Umbilical cord (tissue), 2 donors: ENCODE measurements around the gene CCDC134. TPM values are rescaled to one million over a fixed set of nuclear protein-coding genes. Genes with fewer than 3 reads are reported as not detected.

ENCODE experiments used
- DNase-seq: peaks from one replicate; pipeline ENCODE4 v3.0.0-alpha.2; 2015; ENCODE audit warnings: low spot score
- total RNA-seq: library from RNA; depleted of rRNA; stranded (reverse); fragments of >200 nt; gene quantifications from one replicate; pipeline ENCODE4 v1.2.3, GENCODE V29; 2014; ENCODE audit warnings: low replicate concordance; ENCODE audit not compliant: insufficient read depth

The CCDC134 gene
- total RNA-seq, result 7.5 TPM

DNA sequence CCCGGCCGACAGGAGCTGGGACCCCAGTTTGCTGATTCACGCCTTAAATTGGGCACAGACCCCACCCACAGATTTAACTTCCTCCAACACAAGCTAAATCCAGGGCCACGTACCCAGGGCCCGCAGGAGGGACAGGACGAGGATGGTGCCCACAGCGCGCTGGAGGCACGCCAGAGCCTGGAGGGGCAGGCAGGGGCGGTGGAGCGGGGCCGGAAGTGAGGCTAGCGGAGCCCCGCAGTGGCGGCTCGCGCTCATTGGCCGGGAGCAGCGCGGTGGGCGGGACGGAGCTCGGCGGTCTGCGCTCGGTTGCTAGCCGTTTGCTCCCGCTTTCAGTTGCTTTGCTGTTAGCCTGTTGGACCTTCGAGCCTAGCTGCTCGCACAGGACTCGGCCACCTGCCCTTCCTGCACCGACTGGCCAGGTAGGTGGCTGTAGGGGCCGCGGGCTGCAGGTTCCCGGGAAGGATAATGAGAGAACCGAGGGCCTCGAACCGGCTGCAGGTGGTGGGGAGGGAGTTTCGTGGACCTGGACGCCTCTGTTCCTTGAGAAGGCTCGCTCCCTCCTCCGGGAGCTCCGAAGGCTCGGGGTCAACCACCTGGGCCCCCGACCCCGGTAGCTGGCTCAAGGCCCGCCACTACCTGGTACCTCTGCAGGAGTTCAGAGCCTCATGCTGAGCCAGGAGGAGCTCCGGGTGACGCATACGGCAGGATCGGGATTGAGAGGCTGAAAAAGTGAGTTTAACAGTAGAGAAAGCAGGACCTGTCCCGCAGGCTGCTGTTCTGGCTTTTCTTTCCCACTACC lies at the start of gene CCDC134:
Gene CCDC134 (plus strand): TSS at position 332 of the 799 bp plus-strand sequence. CDS start 8,212 bp downstream, outside the sequence.
- DNase-seq, result peak; percentile 93

DNA sequence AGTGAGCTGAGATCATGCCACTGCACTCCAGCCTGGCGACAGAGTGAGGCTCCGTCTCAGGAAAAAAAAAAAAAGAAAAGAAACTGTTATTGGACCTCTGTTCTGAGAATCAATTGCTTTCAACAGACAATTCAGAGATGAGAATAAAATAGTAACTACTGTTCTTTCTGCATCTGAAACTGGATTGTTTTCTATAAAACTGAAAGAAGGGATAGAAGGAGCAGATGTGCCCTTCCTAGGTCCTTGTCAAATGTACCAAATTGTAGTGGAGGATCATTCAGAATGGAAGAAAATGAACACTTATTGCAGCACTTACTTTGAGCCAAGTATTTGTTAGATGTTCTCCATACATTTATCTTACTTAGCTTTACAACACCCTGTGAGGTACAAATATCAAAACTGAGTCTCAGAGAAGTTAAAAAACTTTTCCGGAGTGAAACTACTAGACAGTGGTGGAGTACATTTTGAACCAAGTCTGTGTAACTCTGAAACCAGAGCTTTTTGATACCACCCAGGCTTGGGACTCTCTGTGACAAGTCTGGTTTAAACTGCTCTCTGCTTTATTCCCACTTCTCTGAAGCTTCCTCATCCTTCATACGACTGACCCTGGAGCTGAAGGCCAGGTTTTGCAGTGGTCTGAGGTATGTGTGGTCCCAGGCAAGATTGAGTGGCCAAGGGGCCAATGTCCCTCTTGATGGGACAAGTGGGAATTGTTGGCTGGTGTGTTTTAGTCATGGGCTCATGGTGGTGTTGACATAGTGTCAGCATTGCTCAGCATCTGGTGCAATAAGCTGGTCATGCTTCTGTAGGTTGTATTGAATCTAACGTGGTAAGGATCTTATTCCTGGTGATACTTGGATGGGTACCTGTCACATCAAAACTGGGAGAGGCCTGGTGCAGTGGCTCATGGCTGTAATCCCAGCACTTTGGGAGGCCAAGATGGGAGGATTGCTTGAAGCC lies 48.2 kb upstream of the CCDC134 start:
- no peak for DNase-seq

DNA sequence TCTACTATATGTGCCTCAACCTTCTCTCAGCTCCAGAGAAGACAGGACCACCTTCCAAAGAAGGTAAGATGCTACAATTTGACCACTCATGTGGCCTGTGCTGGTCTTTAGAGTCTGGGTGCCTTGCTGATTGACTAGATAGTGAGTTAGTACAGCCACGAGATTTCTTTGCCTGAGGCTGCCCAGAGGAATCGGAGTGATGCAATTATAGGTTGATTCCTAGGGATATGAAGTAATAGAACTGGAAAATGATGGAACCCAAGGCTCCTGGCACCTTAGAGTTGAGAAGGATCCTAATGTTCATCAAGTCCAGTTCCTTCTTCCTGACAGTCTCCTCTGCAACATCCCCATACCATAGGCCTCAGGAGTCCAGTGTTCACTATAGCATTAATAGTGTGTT lies 46.5 kb upstream of the CCDC134 start:
- DNase-seq, result no peak

DNA sequence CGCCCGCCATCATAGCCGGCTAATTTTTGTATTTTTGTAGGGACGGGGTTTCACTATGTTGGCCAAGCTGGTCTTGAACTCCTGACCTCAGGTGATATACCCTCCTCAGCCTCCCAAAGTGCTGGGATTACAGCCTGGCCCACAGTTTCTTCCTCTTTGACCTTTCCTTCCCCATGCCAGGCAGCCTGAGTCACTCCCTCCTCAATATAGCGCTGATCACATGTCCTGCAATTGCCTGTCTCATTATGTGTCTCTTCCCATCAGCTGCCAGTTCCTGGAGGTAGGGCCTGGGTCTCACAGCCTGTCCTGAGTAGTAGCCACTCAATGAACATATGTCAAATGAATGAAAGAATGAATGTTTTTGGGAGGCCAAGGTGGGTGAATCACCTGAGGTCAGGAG lies 43.0 kb upstream of the CCDC134 start:
- no peak for DNase-seq

DNA sequence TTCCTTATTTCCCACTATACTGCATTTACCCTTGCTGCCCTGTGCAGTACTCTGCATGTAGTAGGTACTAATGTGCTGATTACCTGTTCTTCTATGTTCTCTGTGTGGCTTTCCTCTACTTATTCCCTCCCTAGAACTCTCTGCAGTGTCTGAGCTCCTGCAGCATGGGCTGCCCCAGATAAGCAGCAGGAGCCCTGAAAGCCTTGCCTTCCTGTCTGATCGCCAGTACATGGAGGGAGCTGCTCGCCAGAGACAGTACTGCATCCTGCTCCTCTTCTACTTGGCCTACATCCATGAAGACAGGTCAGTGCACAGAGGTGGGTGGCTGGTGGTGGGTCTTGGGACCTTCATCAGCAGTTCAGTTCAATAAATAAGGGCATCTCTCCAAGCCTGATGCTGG lies 42.2 kb upstream of the CCDC134 start:
- DNase-seq, result no peak

DNA sequence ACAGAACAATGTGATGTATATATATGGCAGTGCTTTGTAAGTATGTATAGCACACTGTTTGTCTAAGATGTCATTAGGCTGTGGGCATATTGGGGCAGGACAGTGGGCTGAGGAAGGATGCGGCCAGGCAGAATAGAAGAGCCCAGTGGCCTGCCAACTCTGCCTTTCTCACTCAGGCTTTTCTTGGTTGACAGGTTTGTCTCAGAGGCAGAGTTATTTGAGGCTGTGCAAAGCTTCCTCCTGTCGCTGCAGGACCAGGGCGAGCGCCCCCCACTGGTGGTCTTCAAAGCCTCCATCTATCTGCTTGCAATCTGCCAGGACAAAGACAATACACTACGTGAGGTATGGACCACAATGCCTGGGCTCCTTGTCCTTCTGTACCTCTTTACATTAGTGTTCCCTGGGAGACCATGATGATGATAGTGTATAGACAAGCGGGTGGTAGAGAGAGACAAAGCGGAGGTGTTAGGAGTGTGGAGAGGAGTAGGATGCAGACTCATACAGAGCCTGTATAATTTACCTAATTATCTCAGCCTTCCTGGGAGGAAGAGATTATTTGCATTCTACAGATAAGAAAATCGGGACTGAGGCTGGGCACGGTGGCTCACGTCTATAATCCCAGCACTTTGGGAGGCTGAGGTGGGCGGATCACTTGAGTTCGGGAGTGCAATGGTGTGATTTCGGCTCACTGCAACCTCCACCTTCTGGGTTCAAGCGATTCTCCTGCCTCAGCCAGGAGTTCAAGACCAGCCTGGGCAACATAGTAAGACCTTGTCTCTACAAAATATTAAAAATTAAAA lies 37.3 kb upstream of the CCDC134 start:
- DNase-seq, result no peak

- DNase-seq, result no peak
Observed at GRCh38 chr22:41766476-41766875, 34.0 kb upstream of the CCDC134 start.

GRCh38 chr22:41768430-41768829 lies 32.0 kb upstream of the CCDC134 start:
- no peak for DNase-seq

DNA sequence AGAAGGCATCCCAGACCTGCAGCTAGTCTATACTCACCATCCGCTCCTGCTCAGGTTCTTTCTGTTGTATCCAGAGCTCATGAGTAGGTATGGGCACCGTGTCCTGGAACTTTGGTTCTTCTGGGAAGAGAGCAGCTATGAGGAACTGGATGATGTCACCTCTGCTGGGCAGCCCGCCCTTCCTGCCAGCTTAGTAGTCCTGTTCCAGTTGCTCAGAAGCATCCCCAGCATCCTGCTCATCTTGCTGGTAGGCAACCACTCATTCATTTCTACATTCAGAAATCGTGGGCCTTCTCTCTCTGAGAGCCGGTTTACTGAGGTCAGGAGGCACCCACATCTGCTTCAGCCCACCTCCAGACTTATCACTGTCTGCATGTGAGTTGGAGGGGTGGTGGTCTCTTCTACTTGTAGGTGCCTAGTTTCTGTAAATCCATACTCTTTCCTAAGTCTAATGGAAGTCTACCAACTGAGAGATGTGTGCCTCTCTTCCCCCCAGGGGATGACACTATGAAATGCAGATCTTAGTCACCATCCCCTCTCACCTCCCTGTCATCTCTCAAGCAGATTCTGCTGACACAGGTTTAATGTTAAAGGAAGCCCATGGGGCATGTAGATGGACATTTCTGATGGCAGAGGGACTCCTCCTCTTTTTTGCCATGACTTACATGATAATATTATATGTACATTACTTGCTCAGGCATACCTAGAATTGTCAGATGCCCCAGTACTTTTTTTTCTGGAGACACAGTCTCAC lies 29.6 kb upstream of the CCDC134 start:
- no peak for DNase-seq

DNA sequence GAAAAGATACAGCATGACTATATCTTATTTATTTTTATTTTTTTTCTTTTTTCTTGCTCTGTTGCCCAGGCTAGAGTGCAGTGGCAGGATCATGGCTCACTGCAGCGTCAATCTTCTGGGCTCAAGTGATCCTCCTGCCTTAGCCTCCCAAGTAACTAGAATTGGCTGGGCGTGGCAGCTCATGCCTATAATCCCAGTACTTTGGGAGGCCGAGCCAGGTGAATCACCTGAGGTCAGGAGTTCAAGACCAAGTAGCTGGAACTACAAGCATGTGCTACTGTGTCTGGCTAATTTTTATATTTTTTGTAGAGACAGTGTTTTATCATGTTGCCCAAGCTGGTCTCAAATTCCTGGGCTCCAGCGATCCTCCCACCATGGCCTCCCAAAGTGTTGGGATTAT lies 28.3 kb upstream of the CCDC134 start:
- no peak for DNase-seq

DNA sequence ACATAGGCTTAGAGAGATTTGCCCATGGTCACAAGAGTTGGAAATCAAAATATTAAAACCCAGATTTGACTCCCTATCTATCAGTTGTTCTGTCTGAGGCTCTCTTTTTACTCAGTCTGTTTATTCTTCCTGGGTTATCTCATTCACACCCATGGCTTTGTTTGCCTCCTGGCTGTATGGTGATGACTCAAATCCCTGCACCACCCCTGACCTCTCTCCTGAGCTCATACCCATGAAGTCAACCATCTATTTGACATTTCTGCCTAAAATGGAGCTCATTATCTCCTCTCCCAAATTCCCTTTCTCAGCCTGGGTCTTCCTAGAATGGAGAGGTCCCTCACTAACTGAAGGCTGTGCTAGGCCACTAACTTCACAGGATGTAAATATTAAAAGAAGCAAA lies 27.8 kb upstream of the CCDC134 start:
- no peak for DNase-seq

DNA sequence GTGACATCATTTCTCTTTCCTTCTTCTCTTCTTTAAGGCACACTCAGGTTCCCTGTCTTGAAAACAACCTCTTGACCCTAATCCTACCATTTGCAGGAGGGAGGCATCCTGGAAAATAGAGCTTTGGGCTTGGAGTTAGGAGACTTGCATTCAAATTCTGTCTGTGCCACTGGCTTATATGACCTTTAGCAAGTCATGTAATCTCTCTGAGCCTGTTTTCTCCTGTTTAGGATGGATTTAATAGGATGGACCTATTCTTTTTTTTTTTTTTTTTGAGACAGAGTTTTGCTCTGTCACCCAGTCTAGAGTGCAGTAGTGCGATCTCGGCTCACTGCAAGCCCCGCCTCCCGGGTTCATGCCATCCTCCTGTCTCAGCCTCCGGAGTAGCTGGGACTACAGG lies 25.1 kb upstream of the CCDC134 start:
- DNase-seq, result no peak

GRCh38 chr22:41775976-41776375 lies 24.5 kb upstream of the CCDC134 start:
- DNase-seq, result no peak

- no peak for DNase-seq
Observed at GRCh38 chr22:41776381-41776780, 24.1 kb upstream of the CCDC134 start.

GRCh38 chr22:41777749-41778425 lies 22.6 kb upstream of the CCDC134 start:
- DNase-seq, result no peak

DNA sequence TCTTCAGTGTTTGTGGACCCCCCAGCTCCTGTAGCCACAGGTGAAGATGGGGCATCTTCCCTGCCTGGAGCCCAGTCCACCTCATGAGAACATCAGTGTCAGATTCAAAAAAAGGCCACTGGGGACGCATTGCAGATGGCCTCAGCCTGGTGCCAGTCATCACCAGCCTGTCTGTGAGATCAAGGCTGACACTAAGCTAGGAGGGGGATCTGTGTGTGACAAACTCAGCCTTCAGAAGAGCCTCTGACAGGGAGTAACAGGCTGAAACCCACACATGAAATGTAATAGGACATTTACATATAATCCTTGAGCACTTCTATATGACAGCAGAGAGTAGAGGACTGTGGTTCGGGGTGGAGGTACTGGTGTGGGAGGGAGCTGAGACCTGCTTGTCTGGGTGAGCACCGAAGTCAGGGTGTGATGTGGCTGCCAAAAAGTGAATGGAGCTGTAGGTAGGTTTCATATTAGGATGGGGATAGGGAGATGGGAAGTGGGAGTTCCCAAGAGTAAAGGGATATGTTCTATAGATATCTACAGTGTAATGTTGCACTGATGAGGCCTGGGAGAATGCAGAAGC lies 20.5 kb upstream of the CCDC134 start:
- DNase-seq, result no peak

- DNase-seq, result peak; percentile 68
Observed at GRCh38 chr22:41780746-41781505, 19.6 kb upstream of the CCDC134 start.

GRCh38 chr22:41781507-41781906 lies 19.0 kb upstream of the CCDC134 start:
- no peak for DNase-seq

DNA sequence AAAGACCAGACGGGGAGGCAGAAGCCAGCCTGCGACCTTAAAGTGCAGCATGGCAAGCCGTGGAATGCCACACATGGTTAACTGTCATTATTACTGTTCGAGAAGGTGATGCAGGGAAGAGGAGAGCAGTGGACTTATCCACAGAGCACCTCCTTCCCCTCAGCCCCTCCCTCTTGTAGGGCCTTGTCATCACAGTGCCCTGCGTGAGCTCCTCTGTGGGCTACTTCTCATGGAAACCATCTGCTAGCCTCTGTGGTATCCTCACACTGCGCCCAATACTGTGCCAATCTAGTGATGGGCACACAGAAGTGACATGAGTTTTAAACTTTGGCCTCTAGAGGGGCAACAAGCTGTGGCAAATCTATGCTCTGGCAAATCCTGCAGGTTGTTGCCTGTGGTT lies 18.2 kb upstream of the CCDC134 start:
- DNase-seq, result no peak
